Gastroesophageal sphincter (tissue), 3 donors: ENCODE data around the gene SCG3.

Source experiments
- POLR2A ChIP-seq, 2 donors: fragments of 450-650 bp; IDR thresholded peaks; one replicate each; pipeline ENCODE4 v1.6.1; 2017; ENCODE audit warnings: antibody characterized with exemption in 2 of 2, mild to moderate bottlenecking in 2 of 2, moderate library complexity in 1 of 2
- TF ChIP-seq, protein P1 (sequence below), 4 experiments: fragments of 200-600 bp in 2 of 4; fragments of 450-650 bp in 2 of 4; sonication (generic) in 1 of 4; IDR thresholded peaks; one replicate each; pipeline ENCODE4 v1.5.1; 2017 to 2019; ENCODE audit warnings: antibody characterized with exemption in 4 of 4, mild to moderate bottlenecking in 2 of 4, moderate library complexity in 2 of 4

DNA sequence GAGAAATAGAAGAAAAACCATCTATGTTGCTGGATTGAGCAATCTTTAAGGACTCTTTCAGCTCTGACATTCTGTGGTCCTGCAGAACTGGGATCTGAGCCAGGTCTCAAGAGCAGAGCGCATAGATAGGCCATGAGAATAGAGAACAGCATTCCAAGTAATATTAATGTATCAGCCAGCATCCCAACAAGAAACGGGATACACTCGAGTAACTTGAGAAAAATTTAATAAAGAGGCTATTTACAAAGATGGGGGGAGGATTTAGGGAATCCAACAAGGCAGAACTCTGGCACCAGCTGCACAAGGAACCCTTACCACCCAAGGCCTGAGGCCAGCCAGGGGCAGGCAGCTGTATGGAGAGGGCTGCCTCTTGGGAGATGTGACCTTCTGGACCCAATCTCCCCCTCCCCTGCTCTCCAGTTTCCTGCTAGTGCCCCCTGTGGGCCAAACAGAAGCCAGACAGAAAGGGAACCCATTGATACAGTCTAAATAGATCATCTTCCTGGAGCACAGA is 78.3 kb downstream of the SCG3 start:
- TF ChIP-seq, protein P1, sequence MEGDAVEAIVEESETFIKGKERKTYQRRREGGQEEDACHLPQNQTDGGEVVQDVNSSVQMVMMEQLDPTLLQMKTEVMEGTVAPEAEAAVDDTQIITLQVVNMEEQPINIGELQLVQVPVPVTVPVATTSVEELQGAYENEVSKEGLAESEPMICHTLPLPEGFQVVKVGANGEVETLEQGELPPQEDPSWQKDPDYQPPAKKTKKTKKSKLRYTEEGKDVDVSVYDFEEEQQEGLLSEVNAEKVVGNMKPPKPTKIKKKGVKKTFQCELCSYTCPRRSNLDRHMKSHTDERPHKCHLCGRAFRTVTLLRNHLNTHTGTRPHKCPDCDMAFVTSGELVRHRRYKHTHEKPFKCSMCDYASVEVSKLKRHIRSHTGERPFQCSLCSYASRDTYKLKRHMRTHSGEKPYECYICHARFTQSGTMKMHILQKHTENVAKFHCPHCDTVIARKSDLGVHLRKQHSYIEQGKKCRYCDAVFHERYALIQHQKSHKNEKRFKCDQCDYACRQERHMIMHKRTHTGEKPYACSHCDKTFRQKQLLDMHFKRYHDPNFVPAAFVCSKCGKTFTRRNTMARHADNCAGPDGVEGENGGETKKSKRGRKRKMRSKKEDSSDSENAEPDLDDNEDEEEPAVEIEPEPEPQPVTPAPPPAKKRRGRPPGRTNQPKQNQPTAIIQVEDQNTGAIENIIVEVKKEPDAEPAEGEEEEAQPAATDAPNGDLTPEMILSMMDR (IDR thresholded peaks at IDR 0.05), result peak in 1 of 4 experiments; percentile 29
- no peak for TF ChIP-seq POLR2A (IDR thresholded peaks at IDR 0.05)
